IgD-negative memory B cell (primary cell): ENCODE data around the gene RAB20. TPM values are rescaled to one million over a fixed set of nuclear protein-coding genes. Genes with fewer than 3 reads are reported as not detected.

ENCODE experiments used
- H3K27ac Mint-ChIP-seq, 3 donors: one replicate each; pipeline ENCODE4 v1.8.0; 2020 to 2022; ENCODE audit warnings: mild to moderate bottlenecking in 3 of 3, mixed read lengths in 3 of 3, moderate library complexity in 1 of 3
- H3K27me3 Mint-ChIP-seq: one replicate; pipeline ENCODE4 v1.8.0; 2021; ENCODE audit warnings: mixed read lengths
- H3K36me3 Mint-ChIP-seq: one replicate; pipeline ENCODE4 v1.8.0; 2020; ENCODE audit warnings: mild to moderate bottlenecking, mixed read lengths
- H3K4me1 Mint-ChIP-seq, 3 donors: one replicate each; pipeline ENCODE4 v1.8.0; 2020 to 2022; ENCODE audit warnings: mixed read lengths in 3 of 3, mild to moderate bottlenecking in 1 of 3
- H3K4me3 Mint-ChIP-seq, 4 donors: one replicate each; pipeline ENCODE4 v1.8.0; 2020 to 2022; ENCODE audit warnings: mild to moderate bottlenecking in 4 of 4, mixed read lengths in 4 of 4, moderate library complexity in 3 of 4
- H3K9me3 Mint-ChIP-seq, 3 donors: one replicate each; pipeline ENCODE4 v1.8.0; 2020 to 2021; ENCODE audit warnings: mixed read lengths in 3 of 3, mild to moderate bottlenecking in 1 of 3
- polyA plus RNA-seq: library from polyadenylated mRNA; unstranded; fragments of 300-500 nt; fragmentation: Illumina TruSeq; gene quantifications from one replicate; pipeline ENCODE4 v1.2.3, GENCODE V29; 2021

The RAB20 gene
- polyA plus RNA-seq, 1 donor from 2014 or later = 1.7 TPM

- H3K36me3 Mint-ChIP-seq = peaks cover 2% of the 10 kb centered on the region
- no peak overlapping the region for H3K4me3 Mint-ChIP-seq
- H3K9me3 Mint-ChIP-seq = no peaks in the 10 kb centered on the region
- peaks cover 23% of the 10 kb centered on the region for H3K27me3 Mint-ChIP-seq
- peaks cover 3 to 13% (median 12%) of the 10 kb centered on the region in 3 donors for H3K4me1 Mint-ChIP-seq
- peak overlapping the region in 1 of 3 donors; percentile 23 for H3K27ac Mint-ChIP-seq
These were observed 39.6 kb downstream of the RAB20 start for GRCh38 chr13:110521946-110522345.

- Mint-ChIP-seq H3K27ac (no peak overlapping the region), H3K36me3 (peaks cover 2% of the 10 kb centered on the region), H3K9me3 (no peaks in the 10 kb centered on the region), H3K27me3 (peaks cover 23% of the 10 kb centered on the region), H3K4me1 (peaks cover 3 to 13% (median 12%) of the 10 kb centered on the region in 3 donors), H3K4me3 (no peak overlapping the region)
These were observed 40.2 kb downstream of the RAB20 start for GRCh38 chr13:110521296-110521680.

- H3K27ac Mint-ChIP-seq = no peak overlapping the region
- peaks cover 3 to 9% (median 8%) of the 10 kb centered on the region in 3 donors for H3K4me1 Mint-ChIP-seq
These were observed 40.9 kb downstream of the RAB20 start for GRCh38 chr13:110520431-110521295.

GRCh38 chr13:110519506-110519905, 42.0 kb downstream of the RAB20 start:
- Mint-ChIP-seq H3K4me3 (no peak overlapping the region), H3K27ac (no peak overlapping the region), H3K36me3 (peaks cover 2% of the 10 kb centered on the region), H3K27me3 (peaks cover 20% of the 10 kb centered on the region), H3K4me1 (peaks cover 3 to 5% (median 4%) of the 10 kb centered on the region in 3 donors), H3K9me3 (no peaks in the 10 kb centered on the region)

More at GRCh38 chr13:110520431-110521295, 40.9 kb downstream of the RAB20 start:
- H3K27me3 Mint-ChIP-seq = peaks cover 26% of the 10 kb centered on the region
- no peak overlapping the region for H3K4me3 Mint-ChIP-seq
- H3K9me3 Mint-ChIP-seq = no peaks in the 10 kb centered on the region
- H3K36me3 Mint-ChIP-seq = peaks cover 2% of the 10 kb centered on the region

GRCh38 chr13:110519046-110519445, 42.5 kb downstream of the RAB20 start:
- peaks cover 2% of the 10 kb centered on the region for H3K36me3 Mint-ChIP-seq

GRCh38 chr13:110518571-110518970, 43.0 kb downstream of the RAB20 start:
- Mint-ChIP-seq H3K36me3 (peaks cover 2% of the 10 kb centered on the region), H3K4me1 (peaks cover 3 to 4% (median 4%) of the 10 kb centered on the region in 3 donors), H3K9me3 (no peaks in the 10 kb centered on the region), H3K4me3 (no peak overlapping the region), H3K27me3 (peaks cover 15% of the 10 kb centered on the region), H3K27ac (peak overlapping the region in 1 of 3 donors; percentile 74)

More at GRCh38 chr13:110519046-110519445, 42.5 kb downstream of the RAB20 start:
- no peak overlapping the region for H3K4me3 Mint-ChIP-seq
- H3K27me3 Mint-ChIP-seq = peaks cover 15% of the 10 kb centered on the region
- H3K27ac Mint-ChIP-seq = no peak overlapping the region
- H3K4me1 Mint-ChIP-seq = peaks cover 3 to 4% (median 4%) of the 10 kb centered on the region in 3 donors
- H3K9me3 Mint-ChIP-seq = no peaks in the 10 kb centered on the region

GRCh38 chr13:110518226-110518525, 43.3 kb downstream of the RAB20 start:
- Mint-ChIP-seq H3K4me1 (peaks cover 3 to 4% (median 4%) of the 10 kb centered on the region in 3 donors), H3K36me3 (peaks cover 2% of the 10 kb centered on the region), H3K4me3 (no peak overlapping the region), H3K27ac (peak overlapping the region in 1 of 3 donors; percentile 74), H3K27me3 (peaks cover 15% of the 10 kb centered on the region), H3K9me3 (no peaks in the 10 kb centered on the region)

GRCh38 chr13:110517505-110518225, 43.9 kb downstream of the RAB20 start:
- Mint-ChIP-seq H3K4me1 (peaks cover 0 to 4% (median 3%) of the 10 kb centered on the region in 3 donors), H3K4me3 (no peak overlapping the region), H3K27me3 (peaks cover 12% of the 10 kb centered on the region), H3K27ac (no peak overlapping the region), H3K36me3 (no peaks in the 10 kb centered on the region), H3K9me3 (no peaks in the 10 kb centered on the region)

- H3K4me1 Mint-ChIP-seq = peaks cover 0 to 4% (median 3%) of the 10 kb centered on the region in 3 donors
These were observed 45.0 kb downstream of the RAB20 start for GRCh38 chr13:110516500-110516899.

GRCh38 chr13:110512198-110512740, 49.3 kb downstream of the RAB20 start:
- no peak overlapping the region for H3K27ac Mint-ChIP-seq
- peaks cover 0 to 6% (median 0%) of the 10 kb centered on the region in 3 donors for H3K4me1 Mint-ChIP-seq
- no peak overlapping the region for H3K4me3 Mint-ChIP-seq
- H3K9me3 Mint-ChIP-seq = no peaks in the 10 kb centered on the region
- no peaks in the 10 kb centered on the region for H3K36me3 Mint-ChIP-seq
- peaks cover 5% of the 10 kb centered on the region for H3K27me3 Mint-ChIP-seq

More at GRCh38 chr13:110516500-110516899, 45.0 kb downstream of the RAB20 start:
- Mint-ChIP-seq H3K9me3 (no peaks in the 10 kb centered on the region), H3K27me3 (peaks cover 9% of the 10 kb centered on the region), H3K36me3 (no peaks in the 10 kb centered on the region), H3K27ac (no peak overlapping the region), H3K4me3 (no peak overlapping the region)

- Mint-ChIP-seq H3K9me3 (no peaks in the 10 kb centered on the region), H3K27me3 (peaks cover 5% of the 10 kb centered on the region), H3K27ac (no peak overlapping the region), H3K4me1 (peaks cover 0 to 6% (median 0%) of the 10 kb centered on the region in 3 donors), H3K4me3 (no peak overlapping the region), H3K36me3 (no peaks in the 10 kb centered on the region)
These were observed 49.9 kb downstream of the RAB20 start for GRCh38 chr13:110511509-110512181.

- Mint-ChIP-seq H3K36me3 (no peaks in the 10 kb centered on the region), H3K27ac (no peak overlapping the region), H3K9me3 (no peaks in the 10 kb centered on the region), H3K27me3 (peaks cover 9% of the 10 kb centered on the region), H3K4me3 (no peak overlapping the region), H3K4me1 (peaks cover 0 to 6% (median 0%) of the 10 kb centered on the region in 3 donors)
These were observed 51.3 kb downstream of the RAB20 start for GRCh38 chr13:110509971-110510786.

- Mint-ChIP-seq H3K27ac (peak overlapping the region in 1 of 3 donors; percentile 39), H3K9me3 (no peaks in the 10 kb centered on the region)
These were observed 52.0 kb downstream of the RAB20 start for GRCh38 chr13:110509478-110509926.

More at GRCh38 chr13:110509478-110509926, 52.0 kb downstream of the RAB20 start:
- peaks cover 9% of the 10 kb centered on the region for H3K27me3 Mint-ChIP-seq
- no peaks in the 10 kb centered on the region for H3K36me3 Mint-ChIP-seq
- peaks cover 0 to 2% (median 0%) of the 10 kb centered on the region in 3 donors for H3K4me1 Mint-ChIP-seq
- H3K4me3 Mint-ChIP-seq = no peak overlapping the region
